MM.1S (cell line): Measurements from ENCODE around the gene BMPR2.

Source experiments
- DNase-seq: peaks from one replicate; pipeline ENCODE4 v3.0.0-alpha.2; 2015
- H2AFZ ChIP-seq: fragments of 300-600 bp; sonication (generic); 2 replicates; pipeline ENCODE4 v1.6.0; 2016; ENCODE audit warnings: antibody characterized with exemption, low read length
- H3F3A ChIP-seq: fragments of 300-600 bp; sonication (generic); 2 replicates; pipeline ENCODE4 v1.6.1; 2016; ENCODE audit warnings: mild to moderate bottlenecking, antibody characterized with exemption, low read length, moderate library complexity, mixed read lengths; ENCODE audit not compliant: insufficient read depth
- H3K27ac ChIP-seq: fragments of 300-600 bp; sonication (generic); 2 replicates; pipeline ENCODE4 v1.5.1; 2016; ENCODE audit warnings: mild to moderate bottlenecking, low read length
- H3K27me3 ChIP-seq: fragments of 300-600 bp; sonication (generic); replicated peaks from 2 replicates; pipeline ENCODE4 v1.6.0; 2016; ENCODE audit warnings: low read length; ENCODE audit not compliant: insufficient read depth
- H3K36me3 ChIP-seq: fragments of 300-600 bp; sonication (generic); replicated peaks from 2 replicates; pipeline ENCODE4 v1.6.1; 2016; ENCODE audit warnings: mild to moderate bottlenecking, low read length, mixed read lengths; ENCODE audit not compliant: insufficient read depth
- H3K4me1 ChIP-seq: fragments of 300-600 bp; sonication (generic); 2 replicates; pipeline ENCODE4 v1.6.1; 2016; ENCODE audit warnings: low read length, mixed read lengths
- H3K4me2 ChIP-seq: fragments of 300-600 bp; sonication (generic); 2 replicates; pipeline ENCODE4 v1.6.0; 2016; ENCODE audit warnings: low read depth, low read length
- H3K4me3 ChIP-seq: fragments of 300-600 bp; sonication (generic); 2 replicates; pipeline ENCODE4 v1.5.1; 2016; ENCODE audit warnings: low read length, mixed read lengths
- H3K79me2 ChIP-seq: fragments of 300-600 bp; sonication (generic); 2 replicates; pipeline ENCODE4 v1.6.1; 2016; ENCODE audit warnings: mixed run types, low read length, mixed read lengths
- H3K9ac ChIP-seq: fragments of 300-600 bp; sonication (generic); 2 replicates; pipeline ENCODE4 v1.6.1; 2016; ENCODE audit warnings: low read length, mixed read lengths
- H3K9me2 ChIP-seq: fragments of 300-600 bp; sonication (generic); replicated peaks from 2 replicates; pipeline ENCODE4 v1.6.1; 2016; ENCODE audit warnings: mild to moderate bottlenecking, low read length, mixed read lengths; ENCODE audit not compliant: insufficient read depth
- H3K9me3 ChIP-seq: fragments of 300-600 bp; sonication (generic); replicated peaks from 2 replicates; pipeline ENCODE4 v1.6.1; 2016; ENCODE audit warnings: mild to moderate bottlenecking, low read length, mixed read lengths; ENCODE audit not compliant: insufficient read depth
- H4K20me1 ChIP-seq: fragments of 300-600 bp; sonication (generic); 2 replicates; pipeline ENCODE4 v1.6.1; 2016; ENCODE audit warnings: mild to moderate bottlenecking, low read length, moderate library complexity, mixed read lengths; ENCODE audit not compliant: insufficient read depth
- CTCF ChIP-seq: fragments of 300-600 bp; sonication (generic); IDR thresholded peaks from 2 replicates; pipeline ENCODE4 v1.5.1; 2016; ENCODE audit warnings: antibody characterized with exemption, low read length, mixed read lengths
- EZH2 ChIP-seq: fragments of 300-600 bp; sonication (generic); optimal IDR thresholded peaks from 2 replicates; pipeline ENCODE3; 2017; ENCODE audit warnings: low read depth, mild to moderate bottlenecking, antibody characterized with exemption, low read length, mixed read lengths
- EZH2phosphoT487 ChIP-seq: fragments of 300-600 bp; sonication (generic); IDR thresholded peaks from 2 replicates; pipeline ENCODE4 v1.6.1; 2018; ENCODE audit warnings: antibody characterized with exemption, low read length

The BMPR2 gene

GRCh38 chr2:202418027-202418426 lies 41.9 kb downstream of the BMPR2 start:
- Histone ChIP-seq H3K27ac (no peak overlapping the region), H3K36me3 (no peaks in the 10 kb centered on the region), H3K79me2 (no peaks in the 10 kb centered on the region), H3K9me3 (no peaks in the 10 kb centered on the region), H3K4me1 (no peaks in the 10 kb centered on the region), H3K4me3 (no peak overlapping the region), H3K9me2 (no peaks in the 10 kb centered on the region), H3K27me3 (no peaks in the 10 kb centered on the region), H4K20me1 (no peaks in the 10 kb centered on the region), H3K9ac (no peak overlapping the region), H2AFZ (no peak overlapping the region), H3F3A (no peaks in the 10 kb centered on the region), H3K4me2 (no peak overlapping the region)
- DNase-seq, result no peak
- TF ChIP-seq EZH2, result no peak
- no peak for TF ChIP-seq CTCF
- TF ChIP-seq EZH2phosphoT487, result no peak

- no peaks in the 10 kb centered on the region for H3K9me2 ChIP-seq
- no peak overlapping the region for H3K4me3 ChIP-seq
- TF ChIP-seq EZH2phosphoT487 (no peak), EZH2 (no peak), CTCF (no peak)
- H3K27me3 ChIP-seq, result no peaks in the 10 kb centered on the region
- H3K79me2 ChIP-seq, result no peaks in the 10 kb centered on the region
- H3K4me2 ChIP-seq, result no peak overlapping the region
- no peaks in the 10 kb centered on the region for H3K4me1 ChIP-seq
- no peak overlapping the region for H3K27ac ChIP-seq
- no peaks in the 10 kb centered on the region for H3F3A ChIP-seq
- no peaks in the 10 kb centered on the region for H3K9me3 ChIP-seq
- no peak overlapping the region for H2AFZ ChIP-seq
- no peaks in the 10 kb centered on the region for H4K20me1 ChIP-seq
- H3K36me3 ChIP-seq, result no peaks in the 10 kb centered on the region
- no peak overlapping the region for H3K9ac ChIP-seq
- DNase-seq, result no peak
Observed at GRCh38 chr2:202418511-202418910, 42.4 kb downstream of the BMPR2 start.

- no peak overlapping the region for H3K4me3 ChIP-seq
- TF ChIP-seq CTCF (no peak), EZH2phosphoT487 (no peak), EZH2 (no peak)
- H3K36me3 ChIP-seq, result no peaks in the 10 kb centered on the region
- no peaks in the 10 kb centered on the region for H3K79me2 ChIP-seq
- H3K4me1 ChIP-seq, result no peaks in the 10 kb centered on the region
- no peaks in the 10 kb centered on the region for H4K20me1 ChIP-seq
- H3K4me2 ChIP-seq, result no peak overlapping the region
- H3K27me3 ChIP-seq, result no peaks in the 10 kb centered on the region
- no peak overlapping the region for H3K9ac ChIP-seq
- H3K27ac ChIP-seq, result no peak overlapping the region
- no peaks in the 10 kb centered on the region for H3F3A ChIP-seq
- no peaks in the 10 kb centered on the region for H3K9me3 ChIP-seq
- H3K9me2 ChIP-seq, result no peaks in the 10 kb centered on the region
- DNase-seq, result no peak
- no peak overlapping the region for H2AFZ ChIP-seq
Observed at GRCh38 chr2:202423139-202423538, 47.0 kb downstream of the BMPR2 start.
